Ishikawa (cell line): Measurements from ENCODE around the gene RRP1.

Source experiments
- CREB1 ChIP-seq: IDR thresholded peaks from 2 replicates; pipeline ENCODE4 v1.6.1; 2012; ENCODE audit warnings: low read depth
- RAD21 ChIP-seq: IDR thresholded peaks from 2 replicates; pipeline ENCODE4 v1.6.1; 2012; ENCODE audit warnings: low read depth

DNA sequence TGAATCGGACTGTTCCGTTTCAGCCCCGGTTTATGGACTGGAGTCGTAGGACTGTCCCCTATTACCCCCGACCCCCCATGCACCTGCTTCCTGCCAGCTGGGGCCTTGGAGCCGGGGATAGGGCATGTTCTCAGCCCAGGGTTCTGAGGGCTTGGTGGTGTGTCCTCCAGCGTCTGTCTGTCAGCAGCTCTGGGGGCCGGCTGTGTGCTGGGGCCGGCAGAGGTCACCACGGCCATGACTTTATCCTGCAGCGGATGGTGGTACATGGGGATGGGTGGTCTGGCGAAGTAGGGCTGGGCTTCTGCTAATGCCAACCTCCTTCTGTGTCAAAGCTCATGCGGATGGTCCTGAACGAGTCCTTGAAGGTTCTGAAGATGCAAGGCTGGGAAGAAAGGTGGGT, 5.5 kb downstream of the RRP1 start:
- TF ChIP-seq RAD21 (no peak), CREB1 (no peak)
